ENCODE results near the gene UBAC2.

Gene UBAC2

DNA sequence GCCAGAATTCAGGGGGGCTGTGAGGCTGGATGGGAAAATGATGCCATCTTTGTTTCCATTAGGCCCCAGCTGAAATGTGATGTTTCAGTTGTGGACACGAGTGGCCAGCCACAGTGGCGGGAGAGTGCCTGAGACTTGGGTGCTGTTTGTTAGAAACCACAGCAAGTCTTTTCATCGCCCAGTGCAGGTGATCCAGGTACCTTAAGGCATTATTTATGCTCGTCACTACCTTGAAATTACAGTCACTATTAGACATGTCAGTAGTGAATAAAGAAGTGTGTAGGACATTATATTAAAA lies 218.1 kb downstream of the UBAC2 start:
- no peak for DNase-seq (ENCODE audit: low read depth)
- Histone ChIP-seq H3K4me3 (ENCODE audit: low read length) (no peak overlapping the region), H3K27me3 (replicated peaks; ENCODE audit: control insufficient read depth, insufficient read depth, low read length) (peaks cover 68% of the 10 kb centered on the region), H3K9me3 (ENCODE audit: control insufficient read depth, low read length) (no peaks in the 10 kb centered on the region), H3K4me1 (ENCODE audit: control insufficient read depth, insufficient read depth, low read length) (no peaks in the 10 kb centered on the region), H3K36me3 (ENCODE audit: control insufficient read depth, insufficient read depth, low read length, severe bottlenecking) (no peaks in the 10 kb centered on the region), H3K9ac (ENCODE audit: low read length) (no peak overlapping the region)

DNA sequence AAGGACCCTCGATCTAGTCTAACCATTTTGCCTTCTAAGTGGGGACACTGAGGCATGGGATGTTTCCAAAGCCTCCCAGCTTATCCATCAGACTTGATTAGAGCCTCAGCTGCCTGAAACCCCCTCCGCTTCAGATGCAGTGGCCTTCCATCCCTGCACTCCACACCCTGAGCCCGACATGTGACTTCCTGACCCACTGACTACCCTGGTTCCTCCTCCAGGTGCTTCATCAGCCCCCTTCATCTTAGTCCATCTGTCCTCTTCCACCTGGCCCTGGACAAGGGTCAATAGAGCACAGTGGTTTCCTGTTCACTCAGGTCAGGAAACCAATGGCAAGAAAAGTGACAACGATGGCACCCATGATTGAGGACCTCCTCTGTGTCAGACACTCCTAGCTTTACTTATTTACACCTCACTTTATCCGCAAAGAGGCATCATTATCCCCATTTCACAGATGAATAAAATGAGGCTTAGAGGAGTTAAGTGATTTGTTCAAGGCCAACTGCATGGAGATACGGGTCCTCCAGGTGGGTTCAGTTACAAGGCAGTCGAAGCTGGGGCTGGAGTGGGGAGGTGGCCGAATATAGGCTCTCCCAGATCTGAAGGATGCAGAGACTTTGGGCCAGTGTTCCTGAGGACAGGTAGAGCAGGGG lies 219.1 kb downstream of the UBAC2 start:
- no peaks in the 10 kb centered on the region for H3K4me1 ChIP-seq (ENCODE audit: control insufficient read depth, insufficient read depth, low read length)
- no peaks in the 10 kb centered on the region for H3K9me3 ChIP-seq (ENCODE audit: control insufficient read depth, low read length)
- H3K27me3 ChIP-seq (replicated peaks; ENCODE audit: control insufficient read depth, insufficient read depth, low read length) = peaks cover 65% of the 10 kb centered on the region
- no peak overlapping the region for H3K9ac ChIP-seq (ENCODE audit: low read length)
- H3K36me3 ChIP-seq (ENCODE audit: control insufficient read depth, insufficient read depth, low read length, severe bottlenecking) = no peaks in the 10 kb centered on the region
- H3K4me3 ChIP-seq (ENCODE audit: low read length) = no peak overlapping the region
- no peak for DNase-seq (ENCODE audit: low read depth)

DNA sequence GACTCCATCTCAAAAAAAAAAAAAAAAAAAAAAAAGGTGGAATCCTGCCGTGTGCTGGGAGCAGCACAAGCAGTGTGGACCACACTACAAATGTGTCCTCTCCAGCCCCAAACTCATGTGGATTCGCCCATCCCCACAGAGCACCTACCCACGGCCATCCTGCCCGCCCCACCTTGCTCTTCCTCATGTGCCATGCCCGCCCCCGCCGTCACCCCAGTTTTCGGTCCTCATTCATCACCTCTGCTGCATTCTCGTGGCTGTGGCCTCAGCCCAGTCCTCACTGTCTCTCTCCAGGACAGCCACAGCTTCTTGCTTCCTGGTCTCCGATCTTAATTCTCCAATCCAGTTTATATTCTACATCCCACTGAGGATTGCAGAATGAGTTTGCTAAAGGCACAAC lies 220.6 kb downstream of the UBAC2 start:
- H3K4me3 ChIP-seq (ENCODE audit: low read length) = no peak overlapping the region
- H3K9me3 ChIP-seq (ENCODE audit: control insufficient read depth, low read length) = no peaks in the 10 kb centered on the region
- H3K27me3 ChIP-seq (replicated peaks; ENCODE audit: control insufficient read depth, insufficient read depth, low read length) = peaks cover 60% of the 10 kb centered on the region

DNA sequence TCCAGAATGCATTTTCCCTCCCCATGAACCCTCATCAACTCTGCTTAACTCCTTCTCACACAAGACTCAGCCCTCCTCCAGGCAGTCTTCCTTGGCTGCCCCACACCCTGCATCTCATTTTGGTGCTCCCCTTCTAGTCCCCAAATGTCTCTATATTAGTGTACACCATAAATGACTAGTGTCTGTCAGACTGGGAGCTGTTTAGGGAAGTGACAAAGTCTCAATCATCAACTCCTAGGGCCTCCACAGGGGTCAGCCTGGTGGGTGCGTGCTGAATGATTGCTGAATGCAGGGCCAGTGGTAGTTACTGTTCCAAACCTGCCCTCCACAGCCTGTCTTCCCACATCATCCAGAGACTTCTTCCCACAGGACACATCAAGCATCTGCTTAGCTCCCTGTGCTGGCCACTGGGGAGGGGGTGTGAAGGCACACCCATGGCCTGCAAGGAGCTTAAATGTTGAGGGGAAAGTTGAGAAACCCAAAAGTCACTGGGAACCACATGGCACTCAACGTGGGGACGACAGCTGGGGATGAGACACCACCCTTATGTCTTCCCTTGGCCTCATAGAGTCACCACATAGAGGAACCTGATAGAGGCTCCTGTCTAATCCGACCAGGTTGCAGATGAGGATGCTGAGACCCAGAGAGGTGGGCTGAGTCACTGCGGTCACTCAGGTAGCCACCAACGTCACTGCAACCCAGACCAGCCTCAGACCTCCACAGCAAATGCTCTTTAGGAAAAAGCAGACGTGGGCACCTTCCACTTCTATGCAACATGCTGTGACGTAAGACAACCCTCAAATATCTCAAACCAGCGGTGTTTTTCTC lies 221.3 kb downstream of the UBAC2 start:
- Histone ChIP-seq H3K9ac (ENCODE audit: low read length) (no peak overlapping the region), H3K4me3 (ENCODE audit: low read length) (no peak overlapping the region), H3K4me1 (ENCODE audit: control insufficient read depth, insufficient read depth, low read length) (no peaks in the 10 kb centered on the region), H3K9me3 (ENCODE audit: control insufficient read depth, low read length) (no peaks in the 10 kb centered on the region), H3K27me3 (replicated peaks; ENCODE audit: control insufficient read depth, insufficient read depth, low read length) (peaks cover 56% of the 10 kb centered on the region), H3K36me3 (ENCODE audit: control insufficient read depth, insufficient read depth, low read length, severe bottlenecking) (no peaks in the 10 kb centered on the region)
- no peak for DNase-seq (ENCODE audit: low read depth)

More for the DNA sequence above, 220.6 kb downstream of the UBAC2 start:
- no peak for DNase-seq (ENCODE audit: low read depth)
- Histone ChIP-seq H3K9ac (ENCODE audit: low read length) (no peak overlapping the region), H3K4me1 (ENCODE audit: control insufficient read depth, insufficient read depth, low read length) (no peaks in the 10 kb centered on the region), H3K36me3 (ENCODE audit: control insufficient read depth, insufficient read depth, low read length, severe bottlenecking) (no peaks in the 10 kb centered on the region)

DNA sequence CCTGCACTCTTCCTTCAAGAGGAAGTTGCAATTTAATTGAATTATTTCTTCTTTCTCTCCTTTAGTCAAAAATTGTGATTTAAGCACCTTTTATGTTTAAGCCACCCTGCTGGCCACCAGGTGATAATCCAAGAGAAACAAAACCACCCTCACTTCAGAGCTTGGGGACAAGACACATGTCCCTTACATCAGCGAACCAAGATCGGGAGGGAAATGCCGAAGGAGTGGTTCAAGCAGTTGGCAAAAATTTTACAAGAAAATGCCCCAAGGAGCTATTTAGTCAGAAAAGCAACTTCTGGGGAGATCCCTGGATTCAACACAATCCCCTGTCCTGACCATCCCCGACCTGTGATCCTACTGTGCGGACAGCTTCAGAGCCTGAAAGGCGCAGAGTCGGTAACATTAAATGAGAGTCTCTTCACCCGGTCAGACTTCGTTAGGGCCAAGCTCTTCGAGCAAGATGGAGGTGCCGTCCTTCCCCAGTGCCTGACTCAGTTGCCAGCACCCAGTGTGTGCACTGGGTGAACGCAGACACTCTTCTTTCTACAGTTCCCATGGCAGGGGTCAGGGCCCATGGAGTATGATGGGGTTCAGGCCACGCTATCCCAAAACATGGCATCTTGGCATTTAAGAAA lies 222.0 kb downstream of the UBAC2 start:
- no peaks in the 10 kb centered on the region for H3K9me3 ChIP-seq (ENCODE audit: control insufficient read depth, low read length)
- H3K36me3 ChIP-seq (ENCODE audit: control insufficient read depth, insufficient read depth, low read length, severe bottlenecking) = no peaks in the 10 kb centered on the region
- H3K9ac ChIP-seq (ENCODE audit: low read length) = no peak overlapping the region
- peaks cover 51% of the 10 kb centered on the region for H3K27me3 ChIP-seq (replicated peaks; ENCODE audit: control insufficient read depth, insufficient read depth, low read length)
- no peak overlapping the region for H3K4me3 ChIP-seq (ENCODE audit: low read length)
- no peak for DNase-seq (ENCODE audit: low read depth)
- H3K4me1 ChIP-seq (ENCODE audit: control insufficient read depth, insufficient read depth, low read length) = no peaks in the 10 kb centered on the region

DNA sequence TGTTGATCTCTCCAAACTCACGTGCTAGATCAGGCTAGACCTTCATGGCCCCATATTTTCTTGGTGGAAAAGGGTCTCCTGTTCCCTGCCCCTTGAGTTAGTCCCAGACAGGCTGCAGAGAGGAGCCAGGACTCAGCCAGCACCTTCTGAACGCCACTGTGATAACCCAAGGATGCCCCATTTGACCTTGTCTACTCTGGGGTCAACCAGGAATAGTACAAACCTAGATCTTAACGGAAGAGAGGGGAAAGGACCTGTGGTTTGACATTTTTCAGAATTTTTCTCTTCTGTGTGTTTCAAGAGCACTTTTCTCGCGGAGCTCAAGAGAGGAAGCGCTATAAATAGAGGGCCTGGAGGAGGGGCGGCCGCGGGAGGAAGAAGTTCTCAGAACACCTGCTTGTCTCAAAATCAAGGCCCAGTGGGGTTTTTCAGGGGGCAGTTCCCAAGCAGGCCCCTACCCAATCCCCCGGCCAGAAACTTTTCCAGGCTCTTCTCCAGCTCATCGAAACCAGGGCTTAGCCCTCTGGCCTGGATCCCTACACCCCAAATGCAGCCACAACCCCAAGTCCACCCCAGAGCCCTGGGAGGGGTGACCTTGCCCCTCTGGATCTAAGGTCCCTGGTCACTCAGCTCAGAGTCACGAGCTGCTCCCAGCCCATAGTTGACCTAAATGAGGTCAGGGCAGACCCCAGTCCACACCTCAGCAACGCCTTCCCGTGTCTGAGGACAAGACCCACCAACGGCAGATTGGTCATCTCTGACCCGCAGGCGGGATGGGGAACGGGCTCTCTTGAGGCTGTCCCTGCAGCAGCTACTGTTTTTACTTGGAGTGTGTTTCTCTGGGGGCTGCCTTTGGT lies 225.1 kb downstream of the UBAC2 start:
- DNase-seq (ENCODE audit: low read depth) = no peak
- peaks cover 29% of the 10 kb centered on the region for H3K27me3 ChIP-seq (replicated peaks; ENCODE audit: control insufficient read depth, insufficient read depth, low read length)

DNA sequence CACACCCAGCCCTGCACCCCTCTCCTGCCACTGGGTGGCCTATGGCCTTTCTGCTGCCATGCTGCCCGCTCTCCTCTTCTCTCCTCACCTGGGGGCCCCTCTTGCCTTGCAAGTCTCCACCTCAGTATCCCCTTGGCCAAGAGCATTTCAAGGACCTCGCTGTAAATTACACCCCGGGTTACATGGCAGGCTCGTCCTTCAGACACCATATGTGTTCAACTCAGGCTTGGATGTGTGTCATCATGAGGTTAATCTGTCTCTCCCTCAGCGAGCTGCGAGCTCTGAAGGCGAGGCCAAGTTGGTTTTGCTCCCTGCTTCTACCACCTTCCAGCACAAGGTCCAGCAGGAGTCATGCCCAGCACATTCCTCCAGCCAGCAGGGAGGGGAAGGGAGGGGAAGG lies 225.8 kb downstream of the UBAC2 start:
- no peak overlapping the region for H3K4me3 ChIP-seq (ENCODE audit: low read length)
- peaks cover 26% of the 10 kb centered on the region for H3K27me3 ChIP-seq (replicated peaks; ENCODE audit: control insufficient read depth, insufficient read depth, low read length)
- H3K9ac ChIP-seq (ENCODE audit: low read length) = no peak overlapping the region
- H3K9me3 ChIP-seq (ENCODE audit: control insufficient read depth, low read length) = no peaks in the 10 kb centered on the region
- no peak for DNase-seq (ENCODE audit: low read depth)
- no peaks in the 10 kb centered on the region for H3K4me1 ChIP-seq (ENCODE audit: control insufficient read depth, insufficient read depth, low read length)
- H3K36me3 ChIP-seq (ENCODE audit: control insufficient read depth, insufficient read depth, low read length, severe bottlenecking) = no peaks in the 10 kb centered on the region

More for the DNA sequence above, 225.1 kb downstream of the UBAC2 start:
- Histone ChIP-seq H3K36me3 (ENCODE audit: control insufficient read depth, insufficient read depth, low read length, severe bottlenecking) (no peaks in the 10 kb centered on the region), H3K4me1 (ENCODE audit: control insufficient read depth, insufficient read depth, low read length) (no peaks in the 10 kb centered on the region), H3K9me3 (ENCODE audit: control insufficient read depth, low read length) (no peaks in the 10 kb centered on the region), H3K9ac (ENCODE audit: low read length) (no peak overlapping the region), H3K4me3 (ENCODE audit: low read length) (no peak overlapping the region)

DNA sequence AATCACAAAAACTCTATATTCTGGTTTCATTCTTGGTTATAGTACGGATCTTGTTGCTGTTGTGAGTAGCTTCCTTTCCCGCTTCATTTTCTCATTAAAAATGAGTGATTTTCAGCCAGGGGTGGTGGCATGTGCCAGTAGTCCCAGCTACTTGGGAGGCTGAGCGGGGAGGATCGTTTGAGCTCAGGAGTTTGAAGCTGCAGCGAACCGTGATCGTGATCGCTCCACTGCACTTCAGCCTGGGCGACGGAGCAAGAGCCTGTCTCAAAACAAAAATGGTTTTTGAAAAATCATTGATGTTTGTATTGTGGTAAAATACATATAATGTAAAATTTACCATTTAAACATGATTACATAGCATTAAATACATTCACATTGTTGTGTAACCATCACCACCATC lies 229.0 kb downstream of the UBAC2 start:
- no peak for DNase-seq (ENCODE audit: low read depth)

DNA sequence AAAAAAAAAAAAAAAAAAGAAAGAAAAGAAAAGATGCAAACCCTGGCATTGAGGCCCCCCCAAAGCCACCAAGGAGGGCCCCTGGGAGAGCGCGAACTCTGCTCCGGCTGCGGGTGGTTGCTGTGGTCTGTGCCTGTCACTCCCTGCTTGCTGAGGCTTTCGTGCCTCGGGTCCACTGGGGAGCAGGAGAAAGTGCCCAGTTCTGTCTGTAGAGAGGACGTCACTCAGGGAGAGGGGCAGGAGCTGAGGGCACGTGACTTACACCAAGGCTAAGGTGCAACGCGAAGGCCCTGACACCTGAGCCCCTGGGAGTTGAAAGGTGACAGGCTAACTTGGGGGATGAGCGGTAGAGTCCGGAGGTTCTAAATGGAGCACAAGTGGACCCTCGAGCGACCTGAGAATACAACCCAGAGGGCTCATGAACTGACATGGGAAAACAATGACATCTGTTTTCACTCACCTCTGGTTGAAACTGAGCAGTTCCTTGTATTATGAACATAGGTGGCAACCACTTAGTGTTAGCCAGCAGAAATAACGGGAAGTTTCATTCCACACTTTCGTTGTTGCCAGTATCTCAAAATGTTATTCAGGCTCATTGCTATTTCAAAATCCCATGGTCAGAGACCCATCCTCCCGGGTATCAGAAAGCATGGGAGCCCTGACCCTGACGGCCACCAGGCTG lies 231.4 kb downstream of the UBAC2 start:
- Histone ChIP-seq H3K9ac (ENCODE audit: low read length) (peak overlapping the region; percentile 43), H3K4me3 (ENCODE audit: low read length) (peak overlapping the region; percentile 70), H3K27me3 (replicated peaks; ENCODE audit: control insufficient read depth, insufficient read depth, low read length) (peaks cover 4% of the 10 kb centered on the region), H3K4me1 (ENCODE audit: control insufficient read depth, insufficient read depth, low read length) (peaks cover 11% of the 10 kb centered on the region), H3K36me3 (ENCODE audit: control insufficient read depth, insufficient read depth, low read length, severe bottlenecking) (no peaks in the 10 kb centered on the region), H3K9me3 (ENCODE audit: control insufficient read depth, low read length) (no peaks in the 10 kb centered on the region)
- no peak for DNase-seq (ENCODE audit: low read depth)

More for the DNA sequence above, 229.0 kb downstream of the UBAC2 start:
- Histone ChIP-seq H3K27me3 (replicated peaks; ENCODE audit: control insufficient read depth, insufficient read depth, low read length) (peaks cover 10% of the 10 kb centered on the region), H3K9ac (ENCODE audit: low read length) (no peak overlapping the region), H3K4me3 (ENCODE audit: low read length) (no peak overlapping the region), H3K9me3 (ENCODE audit: control insufficient read depth, low read length) (no peaks in the 10 kb centered on the region), H3K4me1 (ENCODE audit: control insufficient read depth, insufficient read depth, low read length) (peaks cover 11% of the 10 kb centered on the region), H3K36me3 (ENCODE audit: control insufficient read depth, insufficient read depth, low read length, severe bottlenecking) (no peaks in the 10 kb centered on the region)

DNA sequence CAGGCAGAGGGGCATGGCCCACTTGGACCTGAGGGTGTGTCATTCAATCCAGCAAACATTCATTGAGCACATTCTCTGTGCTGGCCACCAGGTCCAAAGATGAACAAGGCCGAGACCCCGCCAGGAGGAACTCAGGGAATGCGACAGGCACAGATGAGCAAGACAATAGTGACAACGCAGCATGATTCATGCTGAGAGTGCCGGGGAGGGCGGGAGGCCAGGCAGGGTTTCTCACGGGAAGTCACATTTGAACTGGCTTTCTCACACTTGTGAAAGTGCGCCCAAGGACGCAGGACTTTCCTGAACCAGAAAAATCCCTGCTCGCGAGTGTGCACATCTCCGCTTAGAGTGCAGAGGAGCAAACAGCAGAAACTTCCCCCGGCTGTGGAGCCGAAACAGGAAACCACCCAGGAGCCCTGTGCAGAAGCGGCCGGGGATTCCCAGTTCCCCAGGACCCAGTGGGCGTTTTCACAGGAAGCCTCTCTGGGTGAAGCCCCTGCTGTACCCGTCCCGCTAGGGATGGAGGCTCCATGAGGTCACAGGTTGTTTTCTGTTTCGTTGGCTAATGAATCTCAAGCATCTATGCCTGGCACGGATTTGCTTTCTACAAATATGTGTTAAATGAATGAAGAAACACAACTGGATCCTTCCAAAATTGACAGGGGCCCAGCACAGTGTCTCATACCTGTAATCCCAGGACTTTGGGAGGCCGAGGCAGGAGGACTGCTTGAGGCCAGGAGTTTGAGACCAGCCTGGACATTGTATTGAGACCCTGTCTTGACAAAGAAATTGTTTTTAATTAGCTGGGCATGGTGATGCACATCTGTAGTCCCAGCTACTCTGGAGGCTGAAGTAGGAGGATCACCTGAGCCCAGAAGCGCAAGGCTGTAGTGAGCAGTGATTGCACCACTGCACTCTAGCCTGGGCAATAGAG lies 232.2 kb downstream of the UBAC2 start:
- peak; percentile 80 for DNase-seq (ENCODE audit: low read depth)
- H3K9ac ChIP-seq (ENCODE audit: low read length) = peak overlapping the region; percentile 43
- no peaks in the 10 kb centered on the region for H3K36me3 ChIP-seq (ENCODE audit: control insufficient read depth, insufficient read depth, low read length, severe bottlenecking)
- peaks cover 1% of the 10 kb centered on the region for H3K27me3 ChIP-seq (replicated peaks; ENCODE audit: control insufficient read depth, insufficient read depth, low read length)
- H3K4me3 ChIP-seq (ENCODE audit: low read length) = peak overlapping the region; percentile 70
- H3K9me3 ChIP-seq (ENCODE audit: control insufficient read depth, low read length) = no peaks in the 10 kb centered on the region
- peaks cover 11% of the 10 kb centered on the region for H3K4me1 ChIP-seq (ENCODE audit: control insufficient read depth, insufficient read depth, low read length)

All from adipocyte (in vitro differentiated cells).